GM23338 (cell line): ENCODE measurements around the gene ROBO1. TPM values are rescaled to one million over a fixed set of nuclear protein-coding genes. Genes with fewer than 3 reads are reported as not detected.
A peak's percentile ranks its signal among the peaks of the same experiment; 100 is the strongest.

Source experiments
- ATAC-seq: fragments of 200-7000 bp; cut with Tn5 transposase; 3 replicates; pipeline ENCODE4 v1.9.1; 2020
- DNase-seq: peaks from one replicate; pipeline ENCODE4 v3.0.0-alpha.2; 2015; ENCODE audit warnings: low spot score
- H2AFZ ChIP-seq: fragments of 200-600 bp; sonication (generic); 2 replicates; pipeline ENCODE4 v1.8.0; 2016; ENCODE audit warnings: antibody characterized with exemption, mild to moderate bottlenecking, moderate library complexity
- H3F3A ChIP-seq: fragments of 200-600 bp; sonication (generic); replicated peaks from 2 replicates; pipeline ENCODE4 v1.8.0; 2017; ENCODE audit warnings: antibody characterized with exemption, mixed run types, low read depth
- H3K27ac ChIP-seq: fragments of 200-600 bp; sonication (generic); 2 replicates; pipeline ENCODE4 v1.6.1; 2016; ENCODE audit warnings: low read depth
- H3K27me3 ChIP-seq: fragments of 200-600 bp; sonication (generic); 2 replicates; pipeline ENCODE4 v1.8.0; 2016; ENCODE audit warnings: mild to moderate bottlenecking, mixed run types, moderate library complexity; ENCODE audit not compliant: insufficient read depth
- H3K36me3 ChIP-seq: fragments of 200-600 bp; sonication (generic); 2 replicates; pipeline ENCODE4 v1.8.0; 2016; ENCODE audit warnings: mild to moderate bottlenecking; ENCODE audit not compliant: insufficient read depth
- H3K4me1 ChIP-seq: fragments of 200-600 bp; sonication (generic); 2 replicates; pipeline ENCODE4 v1.8.0; 2016; ENCODE audit warnings: mild to moderate bottlenecking, moderate library complexity; ENCODE audit not compliant: insufficient read depth
- H3K4me2 ChIP-seq: fragments of 200-600 bp; sonication (generic); 2 replicates; pipeline ENCODE4 v1.7.1; 2017; ENCODE audit warnings: mixed run types
- H3K4me3 ChIP-seq: fragments of 200-600 bp; sonication (generic); 2 replicates; pipeline ENCODE4 v1.6.1; 2016; ENCODE audit warnings: mixed run types
- H3K79me2 ChIP-seq: fragments of 200-600 bp; sonication (generic); replicated peaks from 2 replicates; pipeline ENCODE4 v1.8.0; 2017; ENCODE audit warnings: mild to moderate bottlenecking; ENCODE audit not compliant: insufficient read depth
- H3K9me2 ChIP-seq: fragments of 200-600 bp; sonication (generic); 2 replicates; pipeline ENCODE4 v1.8.0; 2017; ENCODE audit not compliant: insufficient read depth
- H4K20me1 ChIP-seq: fragments of 200-600 bp; sonication (generic); replicated peaks from 2 replicates; pipeline ENCODE4 v1.8.0; 2017; ENCODE audit warnings: mild to moderate bottlenecking; ENCODE audit not compliant: insufficient read depth
- H3K27ac Mint-ChIP-seq: 2 replicates; pipeline ENCODE4 v1.8.0; 2020; ENCODE audit warnings: inconsistent platforms, mild to moderate bottlenecking, moderate library complexity, mixed read lengths
- H3K27me3 Mint-ChIP-seq: 3 replicates; pipeline ENCODE4 v1.8.0; 2022; ENCODE audit warnings: low read depth, mild to moderate bottlenecking, moderate library complexity, mixed read lengths, inconsistent platforms; ENCODE audit not compliant: insufficient read depth, poor library complexity
- H3K36me3 Mint-ChIP-seq: 3 replicates; pipeline ENCODE4 v1.8.0; 2021; ENCODE audit warnings: low read depth, mild to moderate bottlenecking, inconsistent platforms, moderate library complexity, mixed read lengths
- H3K4me1 Mint-ChIP-seq: 3 replicates; pipeline ENCODE4 v1.8.0; 2020; ENCODE audit warnings: mild to moderate bottlenecking, inconsistent platforms, mixed read lengths
- H3K4me3 Mint-ChIP-seq: 3 replicates; pipeline ENCODE4 v1.8.0; 2021; ENCODE audit warnings: moderate library complexity, mild to moderate bottlenecking, inconsistent platforms, mixed read lengths
- H3K9me3 Mint-ChIP-seq: 3 replicates; pipeline ENCODE4 v1.8.0; 2020; ENCODE audit warnings: moderate library complexity, mild to moderate bottlenecking, inconsistent platforms, mixed read lengths
- CREB1 ChIP-seq: fragments of 250-450 bp; sonication (Bioruptor Pico); IDR thresholded peaks from 2 replicates; pipeline ENCODE4 v1.5.0; 2020; ENCODE audit warnings: low read depth, mild to moderate bottlenecking, moderate library complexity
- EZH2 ChIP-seq: fragments of 200-600 bp; sonication (generic); IDR thresholded peaks from one replicate; pipeline ENCODE4 v1.8.0; 2017; ENCODE audit warnings: antibody characterized with exemption, mild to moderate bottlenecking, low read depth; ENCODE audit not compliant: unreplicated experiment
- EZH2phosphoT487 ChIP-seq: fragments of 200-600 bp; sonication (generic); IDR thresholded peaks from one replicate; pipeline ENCODE4 v1.8.1; 2018; ENCODE audit warnings: antibody characterized with exemption; ENCODE audit not compliant: unreplicated experiment
- JUNB ChIP-seq: IDR thresholded peaks from one replicate; pipeline ENCODE4 v1.6.1; 2016; ENCODE audit warnings: antibody characterized with exemption; ENCODE audit not compliant: unreplicated experiment
- NANOG ChIP-seq: IDR thresholded peaks from 2 replicates; pipeline ENCODE4 v1.6.1; 2016; ENCODE audit warnings: antibody characterized with exemption, borderline replicate concordance
- POLR2AphosphoS5 ChIP-seq: IDR thresholded peaks from 2 replicates; pipeline ENCODE4 v1.6.1; 2016; ENCODE audit warnings: antibody characterized with exemption, low read depth
- STAT1 ChIP-seq: IDR thresholded peaks from one replicate; pipeline ENCODE4 v1.6.1; 2016; ENCODE audit warnings: antibody characterized with exemption; ENCODE audit not compliant: unreplicated experiment
- ZNF114 ChIP-seq: fragments of 250-450 bp; sonication (Bioruptor Pico); IDR thresholded peaks from 2 replicates; pipeline ENCODE4 v1.5.0; 2020; ENCODE audit warnings: mild to moderate bottlenecking, moderate library complexity
- ZNF331 ChIP-seq: fragments of 250-450 bp; sonication (Bioruptor Pico); IDR thresholded peaks from 2 replicates; pipeline ENCODE4 v1.5.0; 2020; ENCODE audit warnings: low read depth, mild to moderate bottlenecking, moderate library complexity
- polyA plus RNA-seq: library from polyadenylated mRNA; unstranded; fragments of >200 nt; fragmentation: Nextera tagmentation; extraction: Ambion mirVana; gene quantifications from 2 replicates; pipeline ENCODE4 v1.2.1, GENCODE V29; 2016
- total RNA-seq: library from RNA; depleted of rRNA; stranded (reverse); fragments of >200 nt; shearing (Covaris generic); gene quantifications from 2 replicates; pipeline ENCODE4 v1.2.3, GENCODE V29; 2014
- TF ChIP-seq, protein P1 (sequence below): IDR thresholded peaks from one replicate; pipeline ENCODE4 v1.6.1; 2018; ENCODE audit warnings: antibody characterized with exemption; ENCODE audit not compliant: unreplicated experiment
- TF ChIP-seq, protein P2 (sequence below): IDR thresholded peaks from 2 replicates; pipeline ENCODE4 v1.6.1; 2016; ENCODE audit warnings: antibody characterized with exemption
- TF ChIP-seq, protein P3 (sequence below), 2 experiments: fragments of 200-600 bp in 1 of 2; sonication (generic) in 1 of 2; conservative IDR thresholded peaks; 2 replicates each; pipeline versions ENCODE4 v1.5.1 to v1.6.1; 2016 to 2017; ENCODE audit warnings: antibody characterized with exemption in 2 of 2, low read depth in 2 of 2, mild to moderate bottlenecking in 2 of 2, moderate library complexity in 1 of 2
- TF ChIP-seq, protein P4 (sequence below): fragments of 250-450 bp; sonication (Bioruptor Pico); IDR thresholded peaks from 2 replicates; pipeline ENCODE4 v1.5.0; 2020; ENCODE audit warnings: mild to moderate bottlenecking, moderate library complexity

The ROBO1 gene
- total and polyA plus RNA-seq, 2 experiments from 2014 or later: 19.2 to 78.3 TPM

DNA sequence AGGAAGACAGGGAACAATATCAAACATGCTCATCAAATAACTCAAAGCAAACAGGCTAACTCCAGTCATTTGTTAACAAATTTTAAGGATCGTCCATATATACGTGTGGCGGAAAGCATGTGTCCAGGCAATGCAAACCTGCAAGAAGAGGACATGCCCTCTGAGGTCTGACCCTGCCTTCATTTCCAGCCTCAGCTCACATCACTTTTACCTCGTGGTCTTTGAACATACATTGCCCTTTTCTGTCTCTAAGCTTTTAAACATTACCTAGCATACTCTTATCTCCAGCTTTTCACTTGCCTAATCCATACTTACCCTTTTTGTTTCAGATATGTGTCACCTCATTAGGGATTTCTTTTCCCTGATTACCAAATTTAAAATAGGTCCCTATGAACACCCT, 944.4 kb downstream of the ROBO1 start:
- Histone ChIP-seq H3K4me1 (no peaks in the 10 kb centered on the region), H4K20me1 (no peaks in the 10 kb centered on the region), H3K27me3 (no peaks in the 10 kb centered on the region), H3K4me2 (no peak overlapping the region), H3K9me2 (0 out of 2 replicates have a peak, but pooled peaks cover under 1% of the 10 kb centered on the region), H3K4me3 (no peak overlapping the region), H3F3A (no peaks in the 10 kb centered on the region), H3K36me3 (no peaks in the 10 kb centered on the region), H2AFZ (no peak overlapping the region), H3K79me2 (no peaks in the 10 kb centered on the region; the same call in 1 of the 2 replicates), H3K27ac (no peak overlapping the region)
- no peak for ATAC-seq
- no peak for DNase-seq
- H3K36me3 Mint-ChIP-seq: peaks cover 4% of the 10 kb centered on the region; the same call in 2 of the 3 replicates
- TF ChIP-seq POLR2AphosphoS5 (no peak), STAT1 (no peak), ZNF331 (no peak), EZH2 (no peak), EZH2phosphoT487 (no peak), ZNF114 (no peak), CREB1 (CRISPR knock-in tag) (no peak), NANOG (no peak), JUNB (no peak)
- TF ChIP-seq, protein P1, sequence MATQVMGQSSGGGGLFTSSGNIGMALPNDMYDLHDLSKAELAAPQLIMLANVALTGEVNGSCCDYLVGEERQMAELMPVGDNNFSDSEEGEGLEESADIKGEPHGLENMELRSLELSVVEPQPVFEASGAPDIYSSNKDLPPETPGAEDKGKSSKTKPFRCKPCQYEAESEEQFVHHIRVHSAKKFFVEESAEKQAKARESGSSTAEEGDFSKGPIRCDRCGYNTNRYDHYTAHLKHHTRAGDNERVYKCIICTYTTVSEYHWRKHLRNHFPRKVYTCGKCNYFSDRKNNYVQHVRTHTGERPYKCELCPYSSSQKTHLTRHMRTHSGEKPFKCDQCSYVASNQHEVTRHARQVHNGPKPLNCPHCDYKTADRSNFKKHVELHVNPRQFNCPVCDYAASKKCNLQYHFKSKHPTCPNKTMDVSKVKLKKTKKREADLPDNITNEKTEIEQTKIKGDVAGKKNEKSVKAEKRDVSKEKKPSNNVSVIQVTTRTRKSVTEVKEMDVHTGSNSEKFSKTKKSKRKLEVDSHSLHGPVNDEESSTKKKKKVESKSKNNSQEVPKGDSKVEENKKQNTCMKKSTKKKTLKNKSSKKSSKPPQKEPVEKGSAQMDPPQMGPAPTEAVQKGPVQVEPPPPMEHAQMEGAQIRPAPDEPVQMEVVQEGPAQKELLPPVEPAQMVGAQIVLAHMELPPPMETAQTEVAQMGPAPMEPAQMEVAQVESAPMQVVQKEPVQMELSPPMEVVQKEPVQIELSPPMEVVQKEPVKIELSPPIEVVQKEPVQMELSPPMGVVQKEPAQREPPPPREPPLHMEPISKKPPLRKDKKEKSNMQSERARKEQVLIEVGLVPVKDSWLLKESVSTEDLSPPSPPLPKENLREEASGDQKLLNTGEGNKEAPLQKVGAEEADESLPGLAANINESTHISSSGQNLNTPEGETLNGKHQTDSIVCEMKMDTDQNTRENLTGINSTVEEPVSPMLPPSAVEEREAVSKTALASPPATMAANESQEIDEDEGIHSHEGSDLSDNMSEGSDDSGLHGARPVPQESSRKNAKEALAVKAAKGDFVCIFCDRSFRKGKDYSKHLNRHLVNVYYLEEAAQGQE: no peak
- TF ChIP-seq, protein P2, sequence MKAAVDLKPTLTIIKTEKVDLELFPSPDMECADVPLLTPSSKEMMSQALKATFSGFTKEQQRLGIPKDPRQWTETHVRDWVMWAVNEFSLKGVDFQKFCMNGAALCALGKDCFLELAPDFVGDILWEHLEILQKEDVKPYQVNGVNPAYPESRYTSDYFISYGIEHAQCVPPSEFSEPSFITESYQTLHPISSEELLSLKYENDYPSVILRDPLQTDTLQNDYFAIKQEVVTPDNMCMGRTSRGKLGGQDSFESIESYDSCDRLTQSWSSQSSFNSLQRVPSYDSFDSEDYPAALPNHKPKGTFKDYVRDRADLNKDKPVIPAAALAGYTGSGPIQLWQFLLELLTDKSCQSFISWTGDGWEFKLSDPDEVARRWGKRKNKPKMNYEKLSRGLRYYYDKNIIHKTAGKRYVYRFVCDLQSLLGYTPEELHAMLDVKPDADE: no peak
- TF ChIP-seq, protein P3, sequence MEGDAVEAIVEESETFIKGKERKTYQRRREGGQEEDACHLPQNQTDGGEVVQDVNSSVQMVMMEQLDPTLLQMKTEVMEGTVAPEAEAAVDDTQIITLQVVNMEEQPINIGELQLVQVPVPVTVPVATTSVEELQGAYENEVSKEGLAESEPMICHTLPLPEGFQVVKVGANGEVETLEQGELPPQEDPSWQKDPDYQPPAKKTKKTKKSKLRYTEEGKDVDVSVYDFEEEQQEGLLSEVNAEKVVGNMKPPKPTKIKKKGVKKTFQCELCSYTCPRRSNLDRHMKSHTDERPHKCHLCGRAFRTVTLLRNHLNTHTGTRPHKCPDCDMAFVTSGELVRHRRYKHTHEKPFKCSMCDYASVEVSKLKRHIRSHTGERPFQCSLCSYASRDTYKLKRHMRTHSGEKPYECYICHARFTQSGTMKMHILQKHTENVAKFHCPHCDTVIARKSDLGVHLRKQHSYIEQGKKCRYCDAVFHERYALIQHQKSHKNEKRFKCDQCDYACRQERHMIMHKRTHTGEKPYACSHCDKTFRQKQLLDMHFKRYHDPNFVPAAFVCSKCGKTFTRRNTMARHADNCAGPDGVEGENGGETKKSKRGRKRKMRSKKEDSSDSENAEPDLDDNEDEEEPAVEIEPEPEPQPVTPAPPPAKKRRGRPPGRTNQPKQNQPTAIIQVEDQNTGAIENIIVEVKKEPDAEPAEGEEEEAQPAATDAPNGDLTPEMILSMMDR (conservative IDR thresholded peaks at IDR 0.05; ENCODE audit: low read depth in 2 of 2): no peak
- TF ChIP-seq, protein P4, sequence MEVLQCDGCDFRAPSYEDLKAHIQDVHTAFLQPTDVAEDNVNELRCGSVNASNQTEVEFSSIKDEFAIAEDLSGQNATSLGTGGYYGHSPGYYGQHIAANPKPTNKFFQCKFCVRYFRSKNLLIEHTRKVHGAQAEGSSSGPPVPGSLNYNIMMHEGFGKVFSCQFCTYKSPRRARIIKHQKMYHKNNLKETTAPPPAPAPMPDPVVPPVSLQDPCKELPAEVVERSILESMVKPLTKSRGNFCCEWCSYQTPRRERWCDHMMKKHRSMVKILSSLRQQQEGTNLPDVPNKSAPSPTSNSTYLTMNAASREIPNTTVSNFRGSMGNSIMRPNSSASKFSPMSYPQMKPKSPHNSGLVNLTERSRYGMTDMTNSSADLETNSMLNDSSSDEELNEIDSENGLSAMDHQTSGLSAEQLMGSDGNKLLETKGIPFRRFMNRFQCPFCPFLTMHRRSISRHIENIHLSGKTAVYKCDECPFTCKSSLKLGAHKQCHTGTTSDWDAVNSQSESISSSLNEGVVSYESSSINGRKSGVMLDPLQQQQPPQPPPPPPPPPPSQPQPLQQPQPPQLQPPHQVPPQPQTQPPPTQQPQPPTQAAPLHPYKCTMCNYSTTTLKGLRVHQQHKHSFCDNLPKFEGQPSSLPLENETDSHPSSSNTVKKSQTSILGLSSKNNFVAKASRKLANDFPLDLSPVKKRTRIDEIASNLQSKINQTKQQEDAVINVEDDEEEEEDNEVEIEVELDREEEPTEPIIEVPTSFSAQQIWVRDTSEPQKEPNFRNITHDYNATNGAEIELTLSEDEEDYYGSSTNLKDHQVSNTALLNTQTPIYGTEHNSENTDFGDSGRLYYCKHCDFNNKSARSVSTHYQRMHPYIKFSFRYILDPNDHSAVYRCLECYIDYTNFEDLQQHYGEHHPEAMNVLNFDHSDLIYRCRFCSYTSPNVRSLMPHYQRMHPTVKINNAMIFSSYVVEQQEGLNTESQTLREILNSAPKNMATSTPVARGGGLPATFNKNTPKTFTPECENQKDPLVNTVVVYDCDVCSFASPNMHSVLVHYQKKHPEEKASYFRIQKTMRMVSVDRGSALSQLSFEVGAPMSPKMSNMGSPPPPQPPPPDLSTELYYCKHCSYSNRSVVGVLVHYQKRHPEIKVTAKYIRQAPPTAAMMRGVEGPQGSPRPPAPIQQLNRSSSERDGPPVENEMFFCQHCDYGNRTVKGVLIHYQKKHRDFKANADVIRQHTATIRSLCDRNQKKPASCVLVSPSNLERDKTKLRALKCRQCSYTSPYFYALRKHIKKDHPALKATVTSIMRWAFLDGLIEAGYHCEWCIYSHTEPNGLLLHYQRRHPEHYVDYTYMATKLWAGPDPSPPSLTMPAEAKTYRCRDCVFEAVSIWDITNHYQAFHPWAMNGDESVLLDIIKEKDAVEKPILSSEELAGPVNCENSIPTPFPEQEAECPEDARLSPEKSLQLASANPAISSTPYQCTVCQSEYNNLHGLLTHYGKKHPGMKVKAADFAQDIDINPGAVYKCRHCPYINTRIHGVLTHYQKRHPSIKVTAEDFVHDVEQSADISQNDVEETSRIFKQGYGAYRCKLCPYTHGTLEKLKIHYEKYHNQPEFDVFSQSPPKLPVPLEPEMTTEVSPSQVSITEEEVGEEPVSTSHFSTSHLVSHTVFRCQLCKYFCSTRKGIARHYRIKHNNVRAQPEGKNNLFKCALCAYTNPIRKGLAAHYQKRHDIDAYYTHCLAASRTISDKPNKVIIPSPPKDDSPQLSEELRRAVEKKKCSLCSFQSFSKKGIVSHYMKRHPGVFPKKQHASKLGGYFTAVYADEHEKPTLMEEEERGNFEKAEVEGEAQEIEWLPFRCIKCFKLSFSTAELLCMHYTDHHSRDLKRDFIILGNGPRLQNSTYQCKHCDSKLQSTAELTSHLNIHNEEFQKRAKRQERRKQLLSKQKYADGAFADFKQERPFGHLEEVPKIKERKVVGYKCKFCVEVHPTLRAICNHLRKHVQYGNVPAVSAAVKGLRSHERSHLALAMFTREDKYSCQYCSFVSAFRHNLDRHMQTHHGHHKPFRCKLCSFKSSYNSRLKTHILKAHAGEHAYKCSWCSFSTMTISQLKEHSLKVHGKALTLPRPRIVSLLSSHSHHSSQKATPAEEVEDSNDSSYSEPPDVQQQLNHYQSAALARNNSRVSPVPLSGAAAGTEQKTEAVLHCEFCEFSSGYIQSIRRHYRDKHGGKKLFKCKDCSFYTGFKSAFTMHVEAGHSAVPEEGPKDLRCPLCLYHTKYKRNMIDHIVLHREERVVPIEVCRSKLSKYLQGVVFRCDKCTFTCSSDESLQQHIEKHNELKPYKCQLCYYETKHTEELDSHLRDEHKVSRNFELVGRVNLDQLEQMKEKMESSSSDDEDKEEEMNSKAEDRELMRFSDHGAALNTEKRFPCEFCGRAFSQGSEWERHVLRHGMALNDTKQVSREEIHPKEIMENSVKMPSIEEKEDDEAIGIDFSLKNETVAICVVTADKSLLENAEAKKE (CRISPR knock-in tag): no peak
- H3K27ac Mint-ChIP-seq: peak overlapping the region; percentile 53
- no peaks in the 10 kb centered on the region for H3K27me3 Mint-ChIP-seq
- no peak overlapping the region for H3K4me3 Mint-ChIP-seq
- no peaks in the 10 kb centered on the region; the same call in 1 of the 3 replicates for H3K4me1 Mint-ChIP-seq
- H3K9me3 Mint-ChIP-seq: no peaks in the 10 kb centered on the region; the same call in 2 of the 3 replicates
